WTC11 (cell line): Measurements from ENCODE around the gene CCDC150. TPM values are rescaled to one million over a fixed set of nuclear protein-coding genes. Genes with fewer than 3 reads are reported as not detected.

Experiments
- ATAC-seq: fragments of 200-7000 bp; cut with Tn5 transposase; 2 replicates; pipeline ENCODE4 v1.10.0; 2021; ENCODE audit warnings: mild to moderate bottlenecking, moderate library complexity
- CTCF ChIA-PET: fragments of 300-600 bp; sonication (Branson Sonifier 250); formaldehyde crosslinking; loops from one replicate; lab custom pipeline; 2021; ENCODE audit warnings: antibody characterized with exemption; lab: Charles Lee
- POLR2A ChIA-PET: fragments of 350-600 bp; sonication (Branson Sonifier 250); formaldehyde crosslinking; loops from one replicate; lab custom pipeline; 2021; ENCODE audit warnings: antibody characterized with exemption; lab: Charles Lee
- DNase-seq: peaks from one replicate; pipeline ENCODE4 v3.0.0; 2021; ENCODE audit warnings: low spot score
- H3K27ac Mint-ChIP-seq: 2 replicates; pipeline ENCODE4 v1.8.0; 2021; ENCODE audit warnings: mixed read lengths
- H3K27me3 Mint-ChIP-seq: 2 replicates; pipeline ENCODE4 v1.8.0; 2021; ENCODE audit warnings: low read depth, mild to moderate bottlenecking, moderate library complexity, mixed read lengths
- H3K36me3 Mint-ChIP-seq: 2 replicates; pipeline ENCODE4 v1.8.0; 2021; ENCODE audit warnings: mixed read lengths
- H3K4me1 Mint-ChIP-seq: 2 replicates; pipeline ENCODE4 v1.8.0; 2022; ENCODE audit warnings: mixed read lengths
- H3K4me3 Mint-ChIP-seq: 2 replicates; pipeline ENCODE4 v1.8.0; 2021; ENCODE audit warnings: mild to moderate bottlenecking, moderate library complexity, mixed read lengths
- H3K9me3 Mint-ChIP-seq: 2 replicates; pipeline ENCODE4 v1.8.0; 2021; ENCODE audit warnings: mixed read lengths
- FOXP1 ChIP-seq: sonication (generic); formaldehyde crosslinking; IDR thresholded peaks from 2 replicates; pipeline ENCODE4 v1.8.0; 2022; ENCODE audit warnings: missing genetic modification reagents, mild to moderate bottlenecking, moderate library complexity, borderline replicate concordance
- GABPB1 ChIP-seq: sonication (generic); formaldehyde crosslinking; IDR thresholded peaks from 2 replicates; pipeline ENCODE4 v1.8.1; 2023; ENCODE audit warnings: mild to moderate bottlenecking, missing genetic modification reagents
- NR1H2 ChIP-seq: sonication (generic); formaldehyde crosslinking; IDR thresholded peaks from 2 replicates; pipeline ENCODE4 v1.9.0; 2021; ENCODE audit warnings: mild to moderate bottlenecking, moderate library complexity, missing genetic modification reagents
- OVOL2 ChIP-seq: fragments of 250-450 bp; sonication (Bioruptor Pico); IDR thresholded peaks from 2 replicates; pipeline ENCODE4 v1.9.0; 2021; ENCODE audit warnings: mild to moderate bottlenecking, borderline replicate concordance
- SMAD3 ChIP-seq: sonication (generic); formaldehyde crosslinking; IDR thresholded peaks from 2 replicates; pipeline ENCODE4 v1.8.0; 2022; ENCODE audit warnings: missing genetic modification reagents, mild to moderate bottlenecking, borderline replicate concordance
- SP1 ChIP-seq: sonication (generic); formaldehyde crosslinking; conservative IDR thresholded peaks from 2 replicates; pipeline ENCODE4 v1.8.1; 2022; ENCODE audit warnings: missing genetic modification reagents
- ZNF121 ChIP-seq: sonication (generic); formaldehyde crosslinking; IDR thresholded peaks from 2 replicates; pipeline ENCODE4 v1.8.0; 2023; ENCODE audit warnings: missing genetic modification reagents
- ZNF138 ChIP-seq: sonication (generic); formaldehyde crosslinking; conservative IDR thresholded peaks from 2 replicates; pipeline ENCODE4 v1.8.1; 2022; ENCODE audit warnings: mild to moderate bottlenecking, moderate library complexity, missing genetic modification reagents
- ZNF263 ChIP-seq: sonication (generic); formaldehyde crosslinking; IDR thresholded peaks from 2 replicates; pipeline ENCODE4 v1.8.1; 2022; ENCODE audit warnings: low read depth, mild to moderate bottlenecking, moderate library complexity, missing genetic modification reagents
- total RNA-seq: library from RNA; stranded (reverse); gene quantifications from 3 replicates; pipeline ENCODE4 v1.2.3, GENCODE V29; 2021
- TF ChIP-seq, protein P1 (sequence below): sonication (generic); formaldehyde crosslinking; conservative IDR thresholded peaks from 2 replicates; pipeline ENCODE4 v1.8.1; 2022; ENCODE audit warnings: mild to moderate bottlenecking, missing genetic modification reagents
- TF ChIP-seq, protein P2 (sequence below): sonication (generic); formaldehyde crosslinking; IDR thresholded peaks from 2 replicates; pipeline ENCODE4 v1.8.1; 2023; ENCODE audit warnings: mild to moderate bottlenecking, missing genetic modification reagents
- TF ChIP-seq, protein P3 (sequence below): sonication (generic); formaldehyde crosslinking; IDR thresholded peaks from 2 replicates; pipeline ENCODE4 v1.8.0; 2022; ENCODE audit warnings: mild to moderate bottlenecking, missing genetic modification reagents
- TF ChIP-seq, protein P4 (sequence below): fragments of 200-600 bp; IDR thresholded peaks from 2 replicates; pipeline ENCODE4 v1.8.0; 2022; ENCODE audit warnings: antibody characterized with exemption
- TF ChIP-seq, protein P5 (sequence below): sonication (generic); formaldehyde crosslinking; IDR thresholded peaks from 2 replicates; pipeline ENCODE4 v1.8.1; 2023; ENCODE audit warnings: mild to moderate bottlenecking, moderate library complexity, missing genetic modification reagents
- TF ChIP-seq, protein P6 (sequence below): fragments of 250-450 bp; sonication (Bioruptor Pico); conservative IDR thresholded peaks from 2 replicates; pipeline ENCODE4 v1.9.0; 2021; ENCODE audit warnings: mild to moderate bottlenecking
- TF ChIP-seq, protein P7 (sequence below): sonication (generic); formaldehyde crosslinking; IDR thresholded peaks from 2 replicates; pipeline ENCODE4 v1.8.0; 2023; ENCODE audit warnings: missing genetic modification reagents
- TF ChIP-seq, protein P8 (sequence below): sonication (generic); formaldehyde crosslinking; IDR thresholded peaks from 2 replicates; pipeline ENCODE4 v1.8.1; 2023; ENCODE audit warnings: mild to moderate bottlenecking, missing genetic modification reagents, moderate library complexity

The CCDC150 gene
- total RNA-seq, 1 experiment from 2014 or later, result 43.0 TPM

DNA sequence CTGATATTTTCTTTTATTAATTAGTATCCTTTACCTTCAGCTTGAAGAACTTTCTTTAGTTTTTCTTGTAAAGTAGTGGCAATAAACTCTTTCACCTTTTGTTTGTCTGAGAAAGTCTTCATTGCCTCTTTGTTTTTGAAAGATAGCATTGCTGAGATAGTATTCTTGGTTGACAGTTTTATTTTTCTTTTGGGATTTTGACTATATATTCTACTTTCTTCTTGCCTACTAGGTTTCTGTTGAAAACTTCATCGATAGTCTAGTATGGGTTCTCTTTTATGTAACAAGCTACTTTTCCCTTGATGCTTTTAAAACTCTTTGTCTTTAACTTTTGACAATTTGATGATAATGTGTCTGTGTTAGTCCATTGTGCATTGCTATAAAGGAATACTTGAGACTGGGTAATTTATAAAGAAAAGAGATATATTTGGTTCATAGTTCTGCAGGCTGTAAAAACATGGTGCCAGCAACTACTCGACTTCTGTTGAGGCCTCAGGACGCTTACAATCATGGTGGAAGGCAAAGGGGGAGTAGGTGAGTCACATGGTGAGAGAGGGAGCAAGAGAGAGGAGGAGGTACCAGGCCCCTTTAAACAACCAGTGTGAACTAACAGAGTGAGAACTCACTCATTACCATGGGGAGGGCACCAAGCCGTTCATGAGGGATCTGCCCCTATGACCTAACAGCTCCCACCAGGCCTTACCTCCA lies 12.0 kb downstream of the CCDC150 start:
- POLR2A ChIA-PET, result no interaction called here
- Mint-ChIP-seq H3K36me3 (peaks cover 71% of the 10 kb centered on the region), H3K27me3 (peaks cover 4% of the 10 kb centered on the region), H3K9me3 (peaks cover 70% of the 10 kb centered on the region), H3K4me1 (peaks cover 6% of the 10 kb centered on the region), H3K27ac (no peak overlapping the region), H3K4me3 (no peak overlapping the region)
- no peak for DNase-seq
- no peak for ATAC-seq
- CTCF ChIA-PET, result no interaction called here
- no peak for TF ChIP-seq NR1H2 (CRISPR knock-in tag)
- no peak for TF ChIP-seq OVOL2 (CRISPR knock-in tag)
- TF ChIP-seq, protein P1, sequence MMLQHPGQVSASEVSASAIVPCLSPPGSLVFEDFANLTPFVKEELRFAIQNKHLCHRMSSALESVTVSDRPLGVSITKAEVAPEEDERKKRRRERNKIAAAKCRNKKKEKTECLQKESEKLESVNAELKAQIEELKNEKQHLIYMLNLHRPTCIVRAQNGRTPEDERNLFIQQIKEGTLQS, result no peak

DNA sequence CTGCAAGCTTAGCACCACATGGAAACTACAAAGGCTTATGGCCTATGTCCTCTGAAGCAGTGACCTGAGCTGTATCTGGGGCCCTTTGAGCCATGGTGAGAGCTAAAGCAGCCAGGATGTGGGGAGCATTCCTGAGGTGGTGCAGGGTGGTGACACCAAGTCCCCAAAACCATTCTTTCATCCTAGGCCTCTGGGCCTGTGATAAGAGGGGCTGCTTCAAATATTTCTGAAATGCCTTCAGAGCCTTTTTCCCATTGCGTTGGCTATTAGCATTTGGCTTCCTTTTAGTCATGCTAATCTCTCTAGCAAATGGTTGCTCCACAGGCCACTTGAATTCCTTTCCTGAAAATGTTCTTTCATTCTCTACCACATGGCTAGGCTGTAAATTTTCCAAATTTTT lies 13.4 kb downstream of the CCDC150 start:
- ATAC-seq (peak; percentile 79), DNase-seq (no peak)
- Mint-ChIP-seq H3K4me1 (peaks cover 6% of the 10 kb centered on the region), H3K27me3 (peaks cover 4% of the 10 kb centered on the region), H3K9me3 (peaks cover 68% of the 10 kb centered on the region), H3K36me3 (peaks cover 79% of the 10 kb centered on the region), H3K4me3 (no peak overlapping the region), H3K27ac (no peak overlapping the region)
- POLR2A ChIA-PET, result no interaction called here
- CTCF ChIA-PET, result no interaction called here
- no peak for TF ChIP-seq SP1 (CRISPR knock-in tag)

DNA sequence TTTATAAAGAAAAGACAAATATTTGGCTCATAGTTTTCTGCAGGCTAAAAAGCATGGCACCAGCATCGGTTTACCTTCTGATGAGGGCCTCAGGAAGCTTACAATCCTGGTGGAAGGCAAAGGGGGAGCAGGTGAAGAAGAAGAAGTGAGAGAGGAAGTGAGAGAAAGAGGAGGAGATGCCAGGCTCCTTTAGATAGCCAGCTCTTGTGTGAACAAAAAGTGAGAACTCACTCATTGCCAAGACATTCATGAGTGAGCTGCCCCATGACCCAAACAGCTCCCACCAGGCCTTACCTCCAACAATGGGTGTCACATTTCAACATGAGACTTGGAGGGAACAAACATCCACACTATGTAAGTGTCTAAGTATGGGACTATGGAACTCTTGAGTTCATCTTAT lies 14.3 kb downstream of the CCDC150 start:
- H3K4me1 Mint-ChIP-seq, result peaks cover 6% of the 10 kb centered on the region
- CTCF ChIA-PET, result interaction anchor here (0.5 kb wide), 1 partner anchor 35 kb away, joined by 3 read pairs; no protein-coding TSS in a partner anchor
- POLR2A ChIA-PET, result no interaction called here
- H3K9me3 Mint-ChIP-seq, result peaks cover 58% of the 10 kb centered on the region
- peaks cover 4% of the 10 kb centered on the region for H3K27me3 Mint-ChIP-seq
- no peak for TF ChIP-seq FOXP1 (CRISPR knock-in tag)
- TF ChIP-seq ZNF138 (CRISPR knock-in tag), result no peak
- TF ChIP-seq, protein P2, sequence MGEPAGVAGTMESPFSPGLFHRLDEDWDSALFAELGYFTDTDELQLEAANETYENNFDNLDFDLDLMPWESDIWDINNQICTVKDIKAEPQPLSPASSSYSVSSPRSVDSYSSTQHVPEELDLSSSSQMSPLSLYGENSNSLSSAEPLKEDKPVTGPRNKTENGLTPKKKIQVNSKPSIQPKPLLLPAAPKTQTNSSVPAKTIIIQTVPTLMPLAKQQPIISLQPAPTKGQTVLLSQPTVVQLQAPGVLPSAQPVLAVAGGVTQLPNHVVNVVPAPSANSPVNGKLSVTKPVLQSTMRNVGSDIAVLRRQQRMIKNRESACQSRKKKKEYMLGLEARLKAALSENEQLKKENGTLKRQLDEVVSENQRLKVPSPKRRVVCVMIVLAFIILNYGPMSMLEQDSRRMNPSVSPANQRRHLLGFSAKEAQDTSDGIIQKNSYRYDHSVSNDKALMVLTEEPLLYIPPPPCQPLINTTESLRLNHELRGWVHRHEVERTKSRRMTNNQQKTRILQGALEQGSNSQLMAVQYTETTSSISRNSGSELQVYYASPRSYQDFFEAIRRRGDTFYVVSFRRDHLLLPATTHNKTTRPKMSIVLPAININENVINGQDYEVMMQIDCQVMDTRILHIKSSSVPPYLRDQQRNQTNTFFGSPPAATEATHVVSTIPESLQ (CRISPR knock-in tag), result no peak
- TF ChIP-seq, protein P3, sequence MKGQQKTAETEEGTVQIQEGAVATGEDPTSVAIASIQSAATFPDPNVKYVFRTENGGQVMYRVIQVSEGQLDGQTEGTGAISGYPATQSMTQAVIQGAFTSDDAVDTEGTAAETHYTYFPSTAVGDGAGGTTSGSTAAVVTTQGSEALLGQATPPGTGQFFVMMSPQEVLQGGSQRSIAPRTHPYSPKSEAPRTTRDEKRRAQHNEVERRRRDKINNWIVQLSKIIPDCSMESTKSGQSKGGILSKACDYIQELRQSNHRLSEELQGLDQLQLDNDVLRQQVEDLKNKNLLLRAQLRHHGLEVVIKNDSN, result no peak
- TF ChIP-seq, protein P4, sequence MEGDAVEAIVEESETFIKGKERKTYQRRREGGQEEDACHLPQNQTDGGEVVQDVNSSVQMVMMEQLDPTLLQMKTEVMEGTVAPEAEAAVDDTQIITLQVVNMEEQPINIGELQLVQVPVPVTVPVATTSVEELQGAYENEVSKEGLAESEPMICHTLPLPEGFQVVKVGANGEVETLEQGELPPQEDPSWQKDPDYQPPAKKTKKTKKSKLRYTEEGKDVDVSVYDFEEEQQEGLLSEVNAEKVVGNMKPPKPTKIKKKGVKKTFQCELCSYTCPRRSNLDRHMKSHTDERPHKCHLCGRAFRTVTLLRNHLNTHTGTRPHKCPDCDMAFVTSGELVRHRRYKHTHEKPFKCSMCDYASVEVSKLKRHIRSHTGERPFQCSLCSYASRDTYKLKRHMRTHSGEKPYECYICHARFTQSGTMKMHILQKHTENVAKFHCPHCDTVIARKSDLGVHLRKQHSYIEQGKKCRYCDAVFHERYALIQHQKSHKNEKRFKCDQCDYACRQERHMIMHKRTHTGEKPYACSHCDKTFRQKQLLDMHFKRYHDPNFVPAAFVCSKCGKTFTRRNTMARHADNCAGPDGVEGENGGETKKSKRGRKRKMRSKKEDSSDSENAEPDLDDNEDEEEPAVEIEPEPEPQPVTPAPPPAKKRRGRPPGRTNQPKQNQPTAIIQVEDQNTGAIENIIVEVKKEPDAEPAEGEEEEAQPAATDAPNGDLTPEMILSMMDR, result no peak
- no peak for TF ChIP-seq NR1H2 (CRISPR knock-in tag)
- TF ChIP-seq, protein P5, sequence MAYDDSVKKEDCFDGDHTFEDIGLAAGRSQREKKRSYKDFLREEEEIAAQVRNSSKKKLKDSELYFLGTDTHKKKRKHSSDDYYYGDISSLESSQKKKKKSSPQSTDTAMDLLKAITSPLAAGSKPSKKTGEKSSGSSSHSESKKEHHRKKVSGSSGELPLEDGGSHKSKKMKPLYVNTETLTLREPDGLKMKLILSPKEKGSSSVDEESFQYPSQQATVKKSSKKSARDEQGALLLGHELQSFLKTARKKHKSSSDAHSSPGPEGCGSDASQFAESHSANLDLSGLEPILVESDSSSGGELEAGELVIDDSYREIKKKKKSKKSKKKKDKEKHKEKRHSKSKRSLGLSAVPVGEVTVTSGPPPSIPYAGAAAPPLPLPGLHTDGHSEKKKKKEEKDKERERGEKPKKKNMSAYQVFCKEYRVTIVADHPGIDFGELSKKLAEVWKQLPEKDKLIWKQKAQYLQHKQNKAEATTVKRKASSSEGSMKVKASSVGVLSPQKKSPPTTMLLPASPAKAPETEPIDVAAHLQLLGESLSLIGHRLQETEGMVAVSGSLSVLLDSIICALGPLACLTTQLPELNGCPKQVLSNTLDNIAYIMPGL, result no peak
- no peak for TF ChIP-seq ZNF263 (CRISPR knock-in tag)
- TF ChIP-seq, all 79 proteins: peak for 0
- H3K4me3 Mint-ChIP-seq, result no peak overlapping the region
- no peak for DNase-seq
- peaks cover 76% of the 10 kb centered on the region for H3K36me3 Mint-ChIP-seq
- ATAC-seq, result no peak
- H3K27ac Mint-ChIP-seq, result no peak overlapping the region

DNA sequence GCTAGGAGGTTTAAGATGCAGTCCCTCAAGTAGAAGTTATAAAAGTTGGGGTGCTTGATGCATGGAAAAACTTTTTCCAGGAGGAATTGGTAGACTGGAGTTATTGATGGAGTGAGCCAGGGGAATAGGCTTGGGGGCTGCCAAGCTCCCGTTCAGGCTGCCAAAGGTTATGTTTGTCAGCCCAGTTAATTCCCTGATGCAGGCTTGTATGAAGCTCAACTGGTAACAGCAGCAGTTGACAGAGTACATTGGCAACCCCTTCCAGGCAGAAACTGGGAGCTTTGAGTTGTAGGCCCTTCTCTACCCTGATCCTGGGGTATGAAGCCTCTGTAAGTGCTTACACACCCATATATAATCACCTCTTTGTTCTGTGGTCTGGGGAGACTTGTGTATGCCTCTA lies 16.2 kb downstream of the CCDC150 start:
- ChIA-PET CTCF (interaction anchor here (1.6 kb wide), 1 partner anchor 16 kb away, joined by 3 read pairs; the partner anchor contains the start of gene CCDC150), POLR2A (no interaction called here)
- Mint-ChIP-seq H3K27ac (no peak overlapping the region), H3K27me3 (peaks cover 4% of the 10 kb centered on the region), H3K4me1 (peaks cover 6% of the 10 kb centered on the region), H3K9me3 (peaks cover 39% of the 10 kb centered on the region), H3K4me3 (no peak overlapping the region), H3K36me3 (peaks cover 72% of the 10 kb centered on the region)
- no peak for DNase-seq
- no peak for ATAC-seq
- TF ChIP-seq, protein P6, sequence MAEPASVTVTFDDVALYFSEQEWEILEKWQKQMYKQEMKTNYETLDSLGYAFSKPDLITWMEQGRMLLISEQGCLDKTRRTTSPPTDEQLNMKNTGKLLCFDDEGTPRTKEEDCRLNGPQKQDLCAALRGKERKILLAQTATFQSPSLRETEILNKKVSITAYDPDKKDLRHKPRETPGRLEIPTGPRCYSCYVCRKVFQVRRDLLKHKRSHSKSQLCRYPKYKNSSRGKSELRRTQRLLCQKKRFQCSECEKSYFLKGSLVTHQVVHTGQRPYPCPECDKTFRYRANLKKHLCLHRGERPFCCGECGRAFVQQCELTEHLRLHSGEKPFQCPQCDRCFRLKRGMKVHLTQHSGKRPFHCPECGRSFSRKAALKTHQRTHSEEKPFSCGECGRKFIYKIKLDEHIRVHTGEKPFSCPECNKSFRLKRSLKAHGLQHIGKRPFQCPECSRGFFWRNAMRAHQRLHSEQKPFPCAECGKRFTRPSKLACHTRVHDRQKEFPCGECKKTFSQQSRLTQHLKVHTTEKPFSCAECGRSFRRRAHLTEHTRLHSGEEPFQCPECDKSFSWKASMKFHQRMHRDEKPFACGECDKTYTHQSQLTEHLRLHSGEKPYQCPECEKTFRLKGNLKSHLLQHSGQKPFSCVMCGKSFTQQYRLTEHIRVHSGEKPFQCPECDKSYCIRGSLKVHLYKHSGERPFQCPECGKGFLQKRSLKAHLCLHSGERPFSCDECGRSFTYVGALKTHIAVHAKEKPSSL, result no peak
- no peak for TF ChIP-seq SMAD3 (CRISPR knock-in tag)
- no peak for TF ChIP-seq GABPB1
- TF ChIP-seq, protein P7, sequence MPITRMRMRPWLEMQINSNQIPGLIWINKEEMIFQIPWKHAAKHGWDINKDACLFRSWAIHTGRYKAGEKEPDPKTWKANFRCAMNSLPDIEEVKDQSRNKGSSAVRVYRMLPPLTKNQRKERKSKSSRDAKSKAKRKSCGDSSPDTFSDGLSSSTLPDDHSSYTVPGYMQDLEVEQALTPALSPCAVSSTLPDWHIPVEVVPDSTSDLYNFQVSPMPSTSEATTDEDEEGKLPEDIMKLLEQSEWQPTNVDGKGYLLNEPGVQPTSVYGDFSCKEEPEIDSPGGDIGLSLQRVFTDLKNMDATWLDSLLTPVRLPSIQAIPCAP (CRISPR knock-in tag), result no peak
- TF ChIP-seq, protein P8, sequence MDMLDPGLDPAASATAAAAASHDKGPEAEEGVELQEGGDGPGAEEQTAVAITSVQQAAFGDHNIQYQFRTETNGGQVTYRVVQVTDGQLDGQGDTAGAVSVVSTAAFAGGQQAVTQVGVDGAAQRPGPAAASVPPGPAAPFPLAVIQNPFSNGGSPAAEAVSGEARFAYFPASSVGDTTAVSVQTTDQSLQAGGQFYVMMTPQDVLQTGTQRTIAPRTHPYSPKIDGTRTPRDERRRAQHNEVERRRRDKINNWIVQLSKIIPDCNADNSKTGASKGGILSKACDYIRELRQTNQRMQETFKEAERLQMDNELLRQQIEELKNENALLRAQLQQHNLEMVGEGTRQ (CRISPR knock-in tag), result no peak
- TF ChIP-seq ZNF121 (CRISPR knock-in tag), result no peak
